HepG2 (cell line): Measurements from ENCODE around the gene HSD17B8. TPM values are rescaled to one million over a fixed set of nuclear protein-coding genes. Genes with fewer than 3 reads are reported as not detected.

ENCODE experiments used
- ATAD3A ChIP-seq: sonication (generic); formaldehyde crosslinking; IDR thresholded peaks from 2 replicates; pipeline ENCODE4 v1.4.0; 2020; ENCODE audit warnings: missing genetic modification reagents
- CBX2 ChIP-seq, 2 experiments: fragments of 200-600 bp in 1 of 2; sonication (generic); formaldehyde crosslinking in 1 of 2; IDR thresholded peaks; 2 replicates each; pipeline versions ENCODE4 v1.7.0 to v1.8.1; 2018 to 2022; ENCODE audit warnings: low read depth in 2 of 2, low read length in 1 of 2, mild to moderate bottlenecking in 1 of 2, missing genetic modification reagents in 1 of 2
- GABPA ChIP-seq, 2 experiments: IDR thresholded peaks; 2 replicates each; pipeline ENCODE4 v1.6.1; 2011 to 2016; ENCODE audit warnings: low read depth in 2 of 2, low read length in 1 of 2, missing biosample characterization in 1 of 2, missing genetic modification characterization in 1 of 2
- GTF3A ChIP-seq: sonication (generic); formaldehyde crosslinking; conservative IDR thresholded peaks from 2 replicates; pipeline ENCODE4 v1.4.0; 2020; ENCODE audit warnings: mild to moderate bottlenecking, missing genetic modification reagents
- HNRNPL ChIP-seq: fragments of 200-400 bp; formaldehyde crosslinking; IDR thresholded peaks from 2 replicates; pipeline ENCODE4 v1.6.1; 2017; ENCODE audit warnings: mild to moderate bottlenecking, low read depth, low read length
- IRX3 ChIP-seq: sonication (generic); formaldehyde crosslinking; IDR thresholded peaks from 2 replicates; pipeline ENCODE4 v1.8.1; 2023; ENCODE audit warnings: mild to moderate bottlenecking, low read depth, missing genetic modification reagents, borderline replicate concordance
- MAFF ChIP-seq: IDR thresholded peaks from 2 replicates; pipeline ENCODE4 v1.6.1; 2011; ENCODE audit warnings: low read depth, low read length, improper control_type of control experiment
- PHF21A ChIP-seq: sonication (generic); formaldehyde crosslinking; IDR thresholded peaks from 2 replicates; pipeline ENCODE4 v1.5.0; 2020; ENCODE audit warnings: mild to moderate bottlenecking, missing genetic modification reagents
- POLR2A ChIP-seq, 2 experiments: IDR thresholded peaks; 2 replicates each; pipeline ENCODE4 v1.6.1; 2011; ENCODE audit warnings: low read depth in 2 of 2, low read length in 2 of 2, mild to moderate bottlenecking in 1 of 2, moderate library complexity in 1 of 2; ENCODE audit not compliant: insufficient read depth in 1 of 2
- RFX1 ChIP-seq: fragments of 450-650 bp; IDR thresholded peaks from 2 replicates; pipeline ENCODE4 v1.6.1; 2017
- SALL1 ChIP-seq: sonication (generic); formaldehyde crosslinking; IDR thresholded peaks from 2 replicates; pipeline ENCODE4 v1.8.0; 2022; ENCODE audit warnings: mild to moderate bottlenecking, missing genetic modification reagents
- SNRNP70 ChIP-seq: fragments of 200-400 bp; formaldehyde crosslinking; IDR thresholded peaks from 2 replicates; pipeline ENCODE4 v1.6.1; 2017; ENCODE audit warnings: mild to moderate bottlenecking, low read depth, low read length, moderate library complexity
- ZFP36 ChIP-seq: fragments of 150-350 bp; IDR thresholded peaks from 2 replicates; pipeline ENCODE4 v1.6.1; 2018; ENCODE audit warnings: borderline replicate concordance, low read length, low read depth; ENCODE audit not compliant: partially characterized antibody
- ZNF33B ChIP-seq: sonication (generic); formaldehyde crosslinking; IDR thresholded peaks from 2 replicates; pipeline ENCODE4 v1.5.1; 2020; ENCODE audit warnings: mild to moderate bottlenecking, missing genetic modification reagents
- ZNF766 ChIP-seq: sonication (generic); formaldehyde crosslinking; IDR thresholded peaks from 2 replicates; pipeline ENCODE4 v1.5.0; 2020; ENCODE audit warnings: missing genetic modification reagents, borderline replicate concordance
- polyA plus RNA-seq, 8 experiments: library from polyadenylated mRNA; depleted of rRNA in 3 of 8; stranded (reverse) in 7 of 8; unstranded in 1 of 8; fragments of >200 nt; fragmentation: Illumina TruSeq in 4 of 8; extraction: Trizol in 4 of 8; gene quantifications; 2 replicates each; pipeline versions ENCODE4 v1.2.1 to v1.2.3, GENCODE V29; 2011 to 2016; ENCODE audit warnings: low read depth in 4 of 8, missing spikeins in 1 of 8, mixed read lengths in 1 of 8; ENCODE audit not compliant: insufficient read depth in 1 of 8
- total RNA-seq, 5 experiments: library from RNA; depleted of rRNA; stranded (reverse); fragments of >200 nt; fragmentation: Illumina TruSeq; extraction: Trizol; gene quantifications; 2 replicates each; pipeline ENCODE4 v1.2.3, GENCODE V29; 2016; ENCODE audit warnings: low read depth in 1 of 5
- TF ChIP-seq, protein P1 (sequence below): sonication (generic); formaldehyde crosslinking; IDR thresholded peaks from 2 replicates; pipeline ENCODE4 v1.8.0; 2022; ENCODE audit warnings: missing genetic modification reagents, mild to moderate bottlenecking, inconsistent platforms, borderline replicate concordance
- TF ChIP-seq, protein P2 (sequence below): sonication (generic); formaldehyde crosslinking; IDR thresholded peaks from 2 replicates; pipeline ENCODE4 v1.5.1; 2020; ENCODE audit warnings: mild to moderate bottlenecking, missing genetic modification reagents, moderate library complexity
- TF ChIP-seq, protein P3 (sequence below): sonication (generic); formaldehyde crosslinking; IDR thresholded peaks from 2 replicates; pipeline ENCODE4 v1.4.0; 2020; ENCODE audit warnings: missing genetic modification reagents
- TF ChIP-seq, protein P4 (sequence below): sonication (generic); formaldehyde crosslinking; IDR thresholded peaks from 2 replicates; pipeline ENCODE4 v1.8.1; 2023; ENCODE audit warnings: mild to moderate bottlenecking, missing genetic modification reagents

Gene HSD17B8
- total and polyA plus RNA-seq, 2 of the 13 experiments (the other 11 are each of a cell fraction or from before 2014, with no cell fraction given), result 12.6 to 20.1 TPM

DNA sequence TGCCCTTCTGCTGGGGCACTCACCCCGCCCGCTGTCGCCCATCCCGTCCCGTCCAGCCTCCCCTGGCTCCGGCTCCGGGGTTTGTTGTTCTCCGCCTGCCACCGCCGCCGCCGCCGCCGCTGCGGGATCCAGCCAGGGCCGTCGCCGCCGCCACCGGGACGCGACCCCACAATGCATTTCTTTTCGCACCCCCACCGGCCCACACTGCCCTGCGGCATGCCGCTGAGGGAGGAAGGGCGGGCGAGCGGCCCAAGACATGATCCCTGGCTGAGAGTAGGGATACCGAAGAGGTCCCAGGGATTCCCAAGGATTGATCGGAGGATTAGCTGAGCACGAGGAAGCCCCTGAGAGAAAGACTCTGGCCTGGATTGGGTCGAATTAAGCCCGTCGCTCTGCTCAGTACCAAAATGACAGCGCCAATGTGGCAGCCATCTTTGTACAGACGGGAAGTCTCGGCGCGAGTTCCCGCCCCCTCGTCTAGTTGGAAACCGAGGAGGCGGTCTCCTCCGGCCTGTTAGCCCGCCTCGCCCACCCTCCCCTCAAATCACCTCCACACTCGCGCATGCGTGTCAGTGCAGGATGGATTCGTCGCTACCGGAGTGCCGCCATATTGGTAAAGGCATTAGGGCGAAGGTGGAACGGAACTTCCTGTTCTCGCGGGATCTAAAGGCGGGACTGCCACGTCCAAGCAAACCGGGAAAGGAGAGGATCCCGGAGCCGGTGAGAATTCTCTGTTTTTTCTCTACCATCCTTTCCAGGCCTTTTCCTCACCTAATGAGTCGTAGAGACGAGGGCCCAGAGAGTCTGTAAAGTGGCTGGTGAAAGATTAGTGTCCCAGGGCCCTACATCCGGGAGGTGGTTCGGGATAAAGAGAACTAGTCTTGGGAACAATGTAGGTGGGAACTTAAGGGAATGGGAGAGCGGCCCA, 4.0 kb upstream of the HSD17B8 start, which contains the start of the genes RXRB and SLC39A7 (continued):
- TF ChIP-seq MAFF (no peak), ZFP36 (no peak), GABPA (IDR thresholded peaks at IDR 0.05; ENCODE audit: low read depth, low read length) (no peak), GABPA (CRISPR knock-in tag; IDR thresholded peaks at IDR 0.05; ENCODE audit: low read depth) (no peak), POLR2A (IDR thresholded peaks at IDR 0.05; ENCODE audit: insufficient read depth in 1 of 2, low read depth in 2 of 2, low read length in 2 of 2) (peak in 1 of 2 experiments; percentile 90; a peak in 2 of 4 replicates), CBX2 (IDR thresholded peaks at IDR 0.05; ENCODE audit: low read depth, low read length) (no peak), CBX2 (CRISPR knock-in tag; IDR thresholded peaks at IDR 0.05; ENCODE audit: low read depth) (no peak), HNRNPL (0 out of 2 replicates have a peak, but pooled peaks have one; percentile 41), RFX1 (no peak), ZNF33B (CRISPR knock-in tag) (peak; percentile 96), SALL1 (CRISPR knock-in tag) (peak; percentile 83), ATAD3A (CRISPR knock-in tag) (no peak), ZNF766 (CRISPR knock-in tag) (peak; percentile 77; the same call in 1 of the 2 replicates), PHF21A (CRISPR knock-in tag) (no peak; the same call in 1 of the 2 replicates), IRX3 (CRISPR knock-in tag) (peak; percentile 81; the same call in 1 of the 2 replicates), GTF3A (CRISPR knock-in tag) (no peak), SNRNP70 (no peak)
- TF ChIP-seq, protein P1, sequence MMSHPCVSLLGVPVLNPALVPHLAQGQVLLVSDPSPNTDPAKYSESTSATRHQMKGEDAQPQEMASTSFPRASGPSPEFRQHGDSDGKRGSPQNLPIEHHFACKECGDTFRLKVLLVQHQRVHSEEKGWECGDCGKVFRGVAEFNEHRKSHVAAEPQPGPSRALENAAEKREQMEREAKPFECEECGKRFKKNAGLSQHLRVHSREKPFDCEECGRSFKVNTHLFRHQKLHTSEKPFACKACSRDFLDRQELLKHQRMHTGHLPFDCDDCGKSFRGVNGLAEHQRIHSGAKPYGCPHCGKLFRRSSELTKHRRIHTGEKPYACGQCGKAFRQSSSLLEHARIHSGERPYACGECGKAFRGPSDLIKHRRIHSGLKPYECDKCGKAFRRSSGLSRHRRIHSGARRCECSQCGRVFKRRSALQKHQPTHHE (CRISPR knock-in tag), result peak; percentile 88; the same call in 1 of the 2 replicates
- TF ChIP-seq, protein P2, sequence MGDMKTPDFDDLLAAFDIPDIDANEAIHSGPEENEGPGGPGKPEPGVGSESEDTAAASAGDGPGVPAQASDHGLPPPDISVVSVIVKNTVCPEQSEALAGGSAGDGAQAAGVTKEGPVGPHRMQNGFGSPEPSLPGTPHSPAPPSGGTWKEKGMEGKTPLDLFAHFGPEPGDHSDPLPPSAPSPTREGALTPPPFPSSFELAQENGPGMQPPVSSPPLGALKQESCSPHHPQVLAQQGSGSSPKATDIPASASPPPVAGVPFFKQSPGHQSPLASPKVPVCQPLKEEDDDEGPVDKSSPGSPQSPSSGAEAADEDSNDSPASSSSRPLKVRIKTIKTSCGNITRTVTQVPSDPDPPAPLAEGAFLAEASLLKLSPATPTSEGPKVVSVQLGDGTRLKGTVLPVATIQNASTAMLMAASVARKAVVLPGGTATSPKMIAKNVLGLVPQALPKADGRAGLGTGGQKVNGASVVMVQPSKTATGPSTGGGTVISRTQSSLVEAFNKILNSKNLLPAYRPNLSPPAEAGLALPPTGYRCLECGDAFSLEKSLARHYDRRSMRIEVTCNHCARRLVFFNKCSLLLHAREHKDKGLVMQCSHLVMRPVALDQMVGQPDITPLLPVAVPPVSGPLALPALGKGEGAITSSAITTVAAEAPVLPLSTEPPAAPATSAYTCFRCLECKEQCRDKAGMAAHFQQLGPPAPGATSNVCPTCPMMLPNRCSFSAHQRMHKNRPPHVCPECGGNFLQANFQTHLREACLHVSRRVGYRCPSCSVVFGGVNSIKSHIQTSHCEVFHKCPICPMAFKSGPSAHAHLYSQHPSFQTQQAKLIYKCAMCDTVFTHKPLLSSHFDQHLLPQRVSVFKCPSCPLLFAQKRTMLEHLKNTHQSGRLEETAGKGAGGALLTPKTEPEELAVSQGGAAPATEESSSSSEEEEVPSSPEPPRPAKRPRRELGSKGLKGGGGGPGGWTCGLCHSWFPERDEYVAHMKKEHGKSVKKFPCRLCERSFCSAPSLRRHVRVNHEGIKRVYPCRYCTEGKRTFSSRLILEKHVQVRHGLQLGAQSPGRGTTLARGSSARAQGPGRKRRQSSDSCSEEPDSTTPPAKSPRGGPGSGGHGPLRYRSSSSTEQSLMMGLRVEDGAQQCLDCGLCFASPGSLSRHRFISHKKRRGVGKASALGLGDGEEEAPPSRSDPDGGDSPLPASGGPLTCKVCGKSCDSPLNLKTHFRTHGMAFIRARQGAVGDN (CRISPR knock-in tag), result peak; percentile 92
- TF ChIP-seq, protein P3, sequence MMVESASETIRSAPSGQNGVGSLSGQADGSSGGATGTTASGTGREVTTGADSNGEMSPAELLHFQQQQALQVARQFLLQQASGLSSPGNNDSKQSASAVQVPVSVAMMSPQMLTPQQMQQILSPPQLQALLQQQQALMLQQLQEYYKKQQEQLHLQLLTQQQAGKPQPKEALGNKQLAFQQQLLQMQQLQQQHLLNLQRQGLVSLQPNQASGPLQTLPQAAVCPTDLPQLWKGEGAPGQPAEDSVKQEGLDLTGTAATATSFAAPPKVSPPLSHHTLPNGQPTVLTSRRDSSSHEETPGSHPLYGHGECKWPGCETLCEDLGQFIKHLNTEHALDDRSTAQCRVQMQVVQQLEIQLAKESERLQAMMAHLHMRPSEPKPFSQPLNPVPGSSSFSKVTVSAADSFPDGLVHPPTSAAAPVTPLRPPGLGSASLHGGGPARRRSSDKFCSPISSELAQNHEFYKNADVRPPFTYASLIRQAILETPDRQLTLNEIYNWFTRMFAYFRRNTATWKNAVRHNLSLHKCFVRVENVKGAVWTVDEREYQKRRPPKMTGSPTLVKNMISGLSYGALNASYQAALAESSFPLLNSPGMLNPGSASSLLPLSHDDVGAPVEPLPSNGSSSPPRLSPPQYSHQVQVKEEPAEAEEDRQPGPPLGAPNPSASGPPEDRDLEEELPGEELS (CRISPR knock-in tag), result peak; percentile 93
- TF ChIP-seq, protein P4, sequence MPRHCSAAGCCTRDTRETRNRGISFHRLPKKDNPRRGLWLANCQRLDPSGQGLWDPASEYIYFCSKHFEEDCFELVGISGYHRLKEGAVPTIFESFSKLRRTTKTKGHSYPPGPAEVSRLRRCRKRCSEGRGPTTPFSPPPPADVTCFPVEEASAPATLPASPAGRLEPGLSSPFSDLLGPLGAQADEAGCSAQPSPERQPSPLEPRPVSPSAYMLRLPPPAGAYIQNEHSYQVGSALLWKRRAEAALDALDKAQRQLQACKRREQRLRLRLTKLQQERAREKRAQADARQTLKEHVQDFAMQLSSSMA (CRISPR knock-in tag), result peak; percentile 30; the same call in 1 of the 2 replicates
